ACC112 (cell line): ENCODE data around the gene RNF103.

Source experiments
- H2AFZ ChIP-seq: fragments of 200-600 bp; sonication (generic); one replicate; pipeline ENCODE4 v1.6.0; 2017; ENCODE audit warnings: antibody characterized with exemption, low read length; ENCODE audit not compliant: unreplicated experiment
- H3K27ac ChIP-seq: fragments of 200-600 bp; sonication (generic); 2 replicates; pipeline ENCODE4 v1.5.1; 2014; ENCODE audit warnings: low read depth, mild to moderate bottlenecking, antibody characterized with exemption, low read length, moderate library complexity
- H3K27me3 ChIP-seq: fragments of 200-600 bp; sonication (generic); 2 replicates; pipeline ENCODE4 v1.6.1; 2014; ENCODE audit warnings: mild to moderate bottlenecking, antibody characterized with exemption, low read length, moderate library complexity, mixed read lengths; ENCODE audit not compliant: insufficient read depth
- H3K36me3 ChIP-seq: fragments of 200-600 bp; sonication (generic); 2 replicates; pipeline ENCODE4 v1.6.1; 2016; ENCODE audit warnings: mild to moderate bottlenecking, antibody characterized with exemption, low read length, moderate library complexity, mixed read lengths; ENCODE audit not compliant: insufficient read depth
- H3K4me1 ChIP-seq: fragments of 200-600 bp; sonication (generic); one replicate; pipeline ENCODE4 v1.6.1; 2016; ENCODE audit warnings: low read length, mixed read lengths; ENCODE audit not compliant: insufficient read depth, unreplicated experiment, control insufficient read depth
- H3K4me3 ChIP-seq: fragments of 200-600 bp; sonication (generic); 2 replicates; pipeline ENCODE4 v1.5.1; 2014; ENCODE audit warnings: mild to moderate bottlenecking, low read depth, low read length
- H3K79me2 ChIP-seq: fragments of 200-600 bp; sonication (generic); one replicate; pipeline ENCODE4 v1.6.0; 2016; ENCODE audit warnings: low read length; ENCODE audit not compliant: control insufficient read depth, unreplicated experiment, insufficient read depth

The RNF103 gene

GRCh38 chr2:86566821-86567190, 56.9 kb downstream of the RNF103 start:
- H3K4me1 ChIP-seq: peaks cover 10% of the 10 kb centered on the region
- H3K27ac ChIP-seq: no peak overlapping the region
- H3K4me3 ChIP-seq: no peak overlapping the region
- H3K79me2 ChIP-seq: peaks cover 8% of the 10 kb centered on the region
- no peaks in the 10 kb centered on the region for H3K27me3 ChIP-seq
- H3K36me3 ChIP-seq: no peaks in the 10 kb centered on the region
- no peak overlapping the region for H2AFZ ChIP-seq

- no peak overlapping the region for H2AFZ ChIP-seq
- H3K27ac ChIP-seq: no peak overlapping the region
These were observed 57.4 kb downstream of the RNF103 start for GRCh38 chr2:86566158-86566820.

GRCh38 chr2:86563650-86564061, 60.0 kb downstream of the RNF103 start:
- H2AFZ ChIP-seq: peak overlapping the region; percentile 96
- peak overlapping the region; percentile 92 for H3K4me3 ChIP-seq
- H3K79me2 ChIP-seq: peaks cover 30% of the 10 kb centered on the region
- no peaks in the 10 kb centered on the region for H3K27me3 ChIP-seq
- peaks cover 18% of the 10 kb centered on the region for H3K4me1 ChIP-seq
- peak overlapping the region; percentile 92; the same call in 1 of the 2 replicates for H3K27ac ChIP-seq
- no peaks in the 10 kb centered on the region for H3K36me3 ChIP-seq

More at GRCh38 chr2:86566158-86566820, 57.4 kb downstream of the RNF103 start:
- H3K79me2 ChIP-seq: peaks cover 13% of the 10 kb centered on the region
- peaks cover 15% of the 10 kb centered on the region for H3K4me1 ChIP-seq
- no peaks in the 10 kb centered on the region for H3K27me3 ChIP-seq
- no peaks in the 10 kb centered on the region for H3K36me3 ChIP-seq
- no peak overlapping the region for H3K4me3 ChIP-seq

GRCh38 chr2:86562922-86563649, 60.6 kb downstream of the RNF103 start, which contains the start of gene CHMP3:
CHMP3 (minus strand) TSS chr2:86563443; CDS start chr2:86563348, 95 bp downstream.
- peaks cover 23% of the 10 kb centered on the region for H3K4me1 ChIP-seq
- H3K36me3 ChIP-seq: no peaks in the 10 kb centered on the region
- peak within 1 kb of the TSS; percentile 92 for H3K27ac ChIP-seq
- peak within 1 kb of the TSS; percentile 96 for H2AFZ ChIP-seq
- H3K79me2 ChIP-seq: peaks cover 35% of the 10 kb centered on the region
- H3K27me3 ChIP-seq: no peaks in the 10 kb centered on the region
- peak within 1 kb of the TSS; percentile 92 for H3K4me3 ChIP-seq

- Histone ChIP-seq H3K27ac (peak overlapping the region; percentile 92), H3K4me1 (peaks cover 29% of the 10 kb centered on the region), H3K79me2 (peaks cover 41% of the 10 kb centered on the region), H3K36me3 (no peaks in the 10 kb centered on the region), H3K27me3 (no peaks in the 10 kb centered on the region), H2AFZ (peak overlapping the region; percentile 83), H3K4me3 (peak overlapping the region; percentile 92)
These were observed 61.2 kb downstream of the RNF103 start for GRCh38 chr2:86562485-86562921.

GRCh38 chr2:86557836-86558235, 65.8 kb downstream of the RNF103 start:
- Histone ChIP-seq H3K36me3 (0 out of 2 replicates have a peak, but pooled peaks cover 4% of the 10 kb centered on the region), H3K4me1 (peaks cover 24% of the 10 kb centered on the region), H2AFZ (no peak overlapping the region), H3K27ac (no peak overlapping the region), H3K4me3 (no peak overlapping the region), H3K79me2 (peaks cover 67% of the 10 kb centered on the region), H3K27me3 (no peaks in the 10 kb centered on the region)

GRCh38 chr2:86556508-86556907, 67.2 kb downstream of the RNF103 start:
- Histone ChIP-seq H3K79me2 (peaks cover 66% of the 10 kb centered on the region), H3K4me1 (peaks cover 16% of the 10 kb centered on the region), H3K27ac (no peak overlapping the region)

More at GRCh38 chr2:86556508-86556907, 67.2 kb downstream of the RNF103 start:
- Histone ChIP-seq H2AFZ (no peak overlapping the region), H3K36me3 (0 out of 2 replicates have a peak, but pooled peaks cover 4% of the 10 kb centered on the region), H3K4me3 (no peak overlapping the region), H3K27me3 (no peaks in the 10 kb centered on the region)
